Activated T-cell treated with anti-CD3 and anti-CD28 coated beads for 4 hours (primary cell): ENCODE data around the gene C16orf87.
A peak's percentile ranks its signal among the peaks of the same experiment; 100 is the strongest.
"Not testable (repeated sequence)": the region's sequence is repeated elsewhere in the genome, so short reads cannot be mapped to it uniquely, and the experiment has no call there.

Experiments used
- DNase-seq: peaks from one replicate; pipeline ENCODE4 v3.0.0-alpha.2; 2020

The C16orf87 gene

GRCh38 chr16:46797501-46797900 lies 33.5 kb downstream of the C16orf87 start:
- no peak for DNase-seq

DNA sequence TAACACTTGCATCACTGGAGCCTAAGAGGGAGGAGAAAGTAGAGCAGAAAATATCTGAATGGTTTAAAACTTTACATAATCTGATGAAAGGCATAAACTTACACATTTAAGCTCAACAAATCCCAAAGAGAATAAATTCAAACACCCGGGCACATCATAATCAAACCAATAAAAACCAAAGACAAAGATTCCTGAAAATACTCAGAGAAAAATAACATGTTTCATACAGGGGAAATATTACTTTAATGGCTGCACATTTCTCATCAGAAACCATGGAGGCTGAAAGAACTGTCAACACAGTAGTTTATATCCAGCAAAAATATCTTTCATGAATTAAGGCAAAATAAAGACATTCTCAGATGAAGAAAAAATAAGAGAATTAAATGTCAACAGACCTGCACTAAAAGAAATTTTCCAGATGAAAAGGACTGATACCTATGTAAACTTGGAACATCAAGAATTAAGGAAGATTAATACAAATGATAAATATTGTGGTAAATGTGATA lies 34.2 kb downstream of the C16orf87 start:
- no peak for DNase-seq

DNA sequence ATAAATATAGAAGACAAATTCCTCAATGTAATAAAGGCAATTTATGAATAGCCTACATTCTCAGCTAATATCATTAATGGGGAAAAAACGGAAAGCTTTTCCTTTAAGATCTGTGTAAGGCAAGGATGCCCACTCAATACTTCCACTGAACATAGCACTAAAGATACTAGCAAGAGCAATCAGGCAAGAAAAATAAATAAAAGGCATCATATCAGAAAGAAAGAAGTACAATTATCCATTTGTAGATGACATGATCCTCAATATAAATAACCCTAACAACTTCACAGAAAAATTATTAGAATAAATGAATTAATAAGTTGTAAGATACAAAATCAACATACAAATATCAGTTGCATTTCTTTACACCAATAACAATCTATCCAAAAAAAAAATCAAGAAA lies 37.1 kb downstream of the C16orf87 start:
- DNase-seq: no peak

GRCh38 chr16:46790599-46791270 lies 40.2 kb downstream of the C16orf87 start:
- no peak for DNase-seq

- DNase-seq: peak; percentile 70
Observed at GRCh38 chr16:46789499-46790414, 41.2 kb downstream of the C16orf87 start.

DNA sequence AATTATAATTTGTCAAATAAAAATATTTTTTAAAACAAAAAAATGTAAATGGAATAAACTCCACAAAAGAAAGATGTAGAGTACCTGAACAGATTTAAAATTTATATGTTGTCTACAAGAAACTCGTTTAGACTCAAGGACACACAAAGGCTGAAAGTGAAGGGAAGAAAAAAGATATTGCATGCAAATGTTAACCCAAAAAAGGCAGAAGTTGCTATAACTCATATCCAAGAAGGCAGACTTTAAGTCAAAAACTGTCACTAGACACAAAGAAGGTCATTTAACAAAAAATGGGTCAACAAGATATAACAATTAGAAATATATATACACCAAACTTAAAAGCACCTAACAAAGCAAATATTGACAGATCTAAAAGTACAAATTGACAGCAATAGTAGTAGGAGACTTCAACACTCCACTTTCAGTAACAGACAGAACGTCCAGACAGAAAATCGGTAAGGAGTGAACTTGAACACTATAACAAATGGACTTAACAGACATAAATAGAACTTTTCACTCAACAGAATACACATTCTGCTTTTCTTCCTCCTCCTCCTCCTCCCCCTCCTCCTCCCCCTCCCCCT lies 42.0 kb downstream of the C16orf87 start:
- DNase-seq: no peak

DNA sequence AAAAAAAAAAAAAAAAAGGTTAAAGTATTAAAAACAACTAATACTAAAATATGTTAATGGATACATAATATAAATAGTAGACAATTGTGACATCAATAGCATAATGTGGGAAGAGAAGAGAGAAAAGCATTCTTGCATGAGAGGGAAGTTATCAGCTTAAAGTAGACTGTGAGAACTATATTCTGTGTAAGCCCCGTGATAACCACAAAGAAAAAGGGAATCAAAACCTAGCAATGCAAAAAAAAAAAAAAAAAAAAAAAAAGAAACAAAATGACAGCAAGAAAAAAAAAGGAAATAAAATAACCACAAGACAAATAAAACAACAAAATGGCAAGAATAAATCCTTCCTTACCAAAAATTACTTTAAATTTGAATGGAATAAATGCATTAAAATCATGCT lies 43.1 kb downstream of the C16orf87 start:
- DNase-seq: no peak

DNA sequence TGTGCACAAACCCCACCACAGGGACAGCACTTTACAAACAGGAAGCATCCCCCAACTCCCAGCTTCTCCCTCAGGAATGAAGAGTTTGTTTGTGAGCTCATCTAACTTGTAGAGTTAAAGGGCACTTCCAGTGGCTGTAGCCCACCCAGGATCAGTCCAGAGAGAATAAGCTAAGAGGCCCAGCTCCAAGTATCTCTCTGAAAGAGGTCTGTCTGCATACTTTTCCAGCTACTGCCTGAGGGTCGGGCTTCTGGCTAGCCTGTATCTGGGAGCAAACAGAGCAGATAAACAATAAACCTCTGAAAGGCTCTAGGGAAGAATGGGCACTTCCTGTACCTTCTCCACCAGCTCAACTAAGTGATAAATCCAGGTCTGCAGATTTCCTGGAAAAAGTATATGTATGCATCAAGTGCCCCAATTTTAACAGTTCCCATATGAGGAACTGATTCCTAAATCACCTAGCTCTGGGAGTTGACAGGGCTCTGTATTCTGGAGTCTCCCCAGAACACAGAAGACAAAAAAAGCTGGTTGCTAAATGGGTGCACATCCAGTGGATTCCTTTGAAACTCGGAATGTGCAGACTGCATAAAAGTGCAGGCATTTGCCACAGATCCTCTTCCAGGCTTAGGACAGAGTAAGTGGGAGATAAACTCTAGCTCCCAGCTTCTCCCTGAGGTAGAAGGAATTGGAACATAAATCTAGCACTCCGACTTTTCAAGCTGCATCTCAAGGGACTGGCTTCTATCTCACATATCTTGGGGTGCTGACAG lies 45.7 kb downstream of the C16orf87 start:
- DNase-seq: no peak

GRCh38 chr16:46784569-46784968 lies 46.4 kb downstream of the C16orf87 start:
- not testable (repeated sequence) for DNase-seq

DNA sequence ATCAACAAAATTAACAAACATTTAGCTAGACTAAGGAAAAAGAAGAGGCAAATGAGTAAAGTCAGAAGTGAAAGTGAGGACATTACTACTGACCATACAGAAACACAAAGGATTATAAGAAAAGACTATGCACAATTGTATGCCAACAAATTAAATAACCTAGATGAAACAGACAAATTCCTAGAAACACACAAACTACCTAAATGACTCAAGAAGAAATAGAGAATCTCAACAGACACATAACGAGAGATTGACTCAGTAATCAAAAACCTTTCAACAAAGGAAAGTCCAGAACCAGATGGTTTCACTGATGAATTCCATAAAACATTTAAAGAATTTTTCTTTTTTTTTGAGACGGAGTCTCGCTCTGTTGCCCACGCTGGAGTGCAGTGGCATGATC lies 47.2 kb downstream of the C16orf87 start:
- no peak for DNase-seq

GRCh38 chr16:46782320-46782719 lies 48.7 kb downstream of the C16orf87 start:
- no peak for DNase-seq

DNA sequence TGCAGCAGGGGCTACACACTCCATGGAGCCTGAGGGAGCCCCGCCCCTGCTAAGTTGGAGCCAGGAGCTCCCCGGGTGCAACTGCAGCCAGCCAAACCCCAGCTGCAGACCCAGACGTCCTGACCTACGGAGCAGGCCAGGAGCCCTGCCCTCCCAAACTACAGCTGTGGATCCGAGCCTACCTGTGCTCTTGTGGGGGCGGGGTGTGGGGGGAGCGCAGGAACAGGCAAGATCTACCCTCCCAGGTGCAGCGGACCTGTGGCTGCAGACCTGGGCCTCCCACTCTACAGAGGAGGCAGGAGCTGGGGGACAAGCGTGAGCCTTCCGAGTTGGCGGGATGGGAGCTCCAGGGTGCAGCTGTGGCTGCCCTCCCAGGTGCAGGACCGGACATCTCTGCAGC lies 53.2 kb downstream of the C16orf87 start:
- no peak for DNase-seq

DNA sequence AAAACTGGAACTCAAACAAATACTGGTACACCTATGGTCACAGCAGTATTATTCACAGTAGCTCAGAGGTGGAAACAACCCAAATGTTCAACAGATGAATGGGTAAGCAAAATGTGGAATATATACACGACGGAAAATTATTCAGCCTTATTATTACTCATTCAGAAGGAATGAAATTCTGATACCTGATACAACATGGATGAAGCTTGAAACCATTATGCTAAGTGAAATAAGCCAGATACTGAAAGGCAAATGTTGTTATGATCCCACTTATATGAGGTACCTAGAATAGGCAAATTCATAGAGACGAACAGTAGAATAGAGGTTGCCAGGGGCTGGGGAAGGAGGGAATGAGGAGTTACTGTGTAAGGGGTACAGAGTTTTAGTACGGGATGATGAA lies 55.8 kb downstream of the C16orf87 start:
- no peak for DNase-seq

DNA sequence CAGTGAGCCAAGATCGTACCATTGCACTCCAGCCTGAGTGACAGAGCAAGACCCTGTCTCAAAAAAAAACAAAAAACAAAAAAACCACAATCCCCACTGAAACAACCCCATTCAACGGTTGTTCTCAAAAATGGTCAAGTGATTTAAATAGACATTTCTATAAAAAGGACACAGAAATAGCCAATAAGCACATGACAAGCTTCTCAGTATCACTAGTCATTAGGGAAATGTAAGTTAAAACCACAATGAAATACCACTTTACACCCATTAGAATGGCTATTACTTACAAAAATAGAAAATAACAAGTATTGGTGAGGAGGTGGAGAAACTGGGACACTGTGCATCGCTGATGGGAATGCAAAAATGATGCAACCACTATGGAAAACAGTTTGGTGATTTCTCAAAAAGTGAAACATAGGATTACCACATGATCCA lies 56.2 kb downstream of the C16orf87 start:
- no peak for DNase-seq

DNA sequence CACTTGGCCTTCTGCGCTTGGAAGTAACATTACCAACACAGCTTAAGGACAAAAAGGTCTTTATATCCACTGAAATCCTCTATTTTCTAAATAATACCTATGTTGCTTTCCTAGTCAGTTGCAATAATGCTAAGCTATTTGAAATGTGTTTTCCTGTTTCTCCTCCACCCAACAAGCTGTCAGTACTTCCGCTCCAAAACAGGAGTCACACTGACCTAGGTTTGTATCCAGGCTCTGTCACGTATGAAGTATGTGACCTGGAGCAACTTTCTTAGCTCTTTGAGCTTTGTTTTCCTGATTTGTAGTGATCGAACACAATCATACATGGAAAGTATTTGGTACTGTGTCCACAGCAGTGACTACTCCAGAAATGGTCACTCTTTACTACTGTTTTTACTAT lies 58.5 kb downstream of the C16orf87 start:
- no peak for DNase-seq

DNA sequence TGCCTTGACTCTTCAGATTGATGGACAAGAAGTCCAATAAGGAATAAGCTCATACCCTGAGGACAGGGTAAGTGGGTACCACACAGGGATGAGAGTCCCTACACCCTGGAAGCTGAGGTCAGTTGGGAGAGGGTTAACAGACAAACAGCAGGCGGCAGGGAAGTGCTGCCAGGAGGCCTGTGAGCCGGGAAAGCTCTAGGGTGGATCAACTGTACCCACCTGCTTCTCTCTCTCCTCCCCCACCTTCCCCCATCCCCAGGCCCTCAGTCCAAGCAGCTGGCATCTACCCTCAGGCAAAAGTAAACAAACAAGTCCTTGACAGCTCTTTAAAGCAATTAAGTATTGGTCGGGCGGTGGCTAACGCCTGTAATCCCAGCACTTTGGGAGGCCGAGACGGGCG lies 62.2 kb downstream of the C16orf87 start:
- no peak for DNase-seq

- DNase-seq: no peak
Observed at GRCh38 chr16:46765050-46765449, 65.9 kb downstream of the C16orf87 start.

GRCh38 chr16:46763147-46763546 lies 67.8 kb downstream of the C16orf87 start:
- DNase-seq: no peak

- DNase-seq: no peak
Observed at GRCh38 chr16:46762583-46762982, 68.4 kb downstream of the C16orf87 start.

DNA sequence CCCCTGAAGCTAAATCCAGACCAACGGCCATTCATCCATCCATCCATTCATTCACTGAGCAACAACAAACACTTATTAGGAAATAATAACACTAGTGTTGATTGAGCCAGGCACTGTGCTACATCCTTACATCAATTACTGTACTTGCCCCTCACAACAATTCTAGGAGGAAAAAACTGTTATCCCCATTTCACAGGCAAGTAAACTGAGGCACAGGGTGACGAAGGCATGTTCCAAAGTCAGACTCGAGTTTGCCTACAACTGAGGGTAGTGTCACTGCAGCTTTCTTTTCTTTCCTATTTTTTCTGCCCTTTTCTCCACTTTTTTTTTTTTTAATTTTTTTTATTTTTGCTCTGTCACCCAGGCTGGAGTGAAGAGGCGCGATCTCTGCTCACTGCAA lies 71.7 kb downstream of the C16orf87 start:
- DNase-seq: no peak

DNA sequence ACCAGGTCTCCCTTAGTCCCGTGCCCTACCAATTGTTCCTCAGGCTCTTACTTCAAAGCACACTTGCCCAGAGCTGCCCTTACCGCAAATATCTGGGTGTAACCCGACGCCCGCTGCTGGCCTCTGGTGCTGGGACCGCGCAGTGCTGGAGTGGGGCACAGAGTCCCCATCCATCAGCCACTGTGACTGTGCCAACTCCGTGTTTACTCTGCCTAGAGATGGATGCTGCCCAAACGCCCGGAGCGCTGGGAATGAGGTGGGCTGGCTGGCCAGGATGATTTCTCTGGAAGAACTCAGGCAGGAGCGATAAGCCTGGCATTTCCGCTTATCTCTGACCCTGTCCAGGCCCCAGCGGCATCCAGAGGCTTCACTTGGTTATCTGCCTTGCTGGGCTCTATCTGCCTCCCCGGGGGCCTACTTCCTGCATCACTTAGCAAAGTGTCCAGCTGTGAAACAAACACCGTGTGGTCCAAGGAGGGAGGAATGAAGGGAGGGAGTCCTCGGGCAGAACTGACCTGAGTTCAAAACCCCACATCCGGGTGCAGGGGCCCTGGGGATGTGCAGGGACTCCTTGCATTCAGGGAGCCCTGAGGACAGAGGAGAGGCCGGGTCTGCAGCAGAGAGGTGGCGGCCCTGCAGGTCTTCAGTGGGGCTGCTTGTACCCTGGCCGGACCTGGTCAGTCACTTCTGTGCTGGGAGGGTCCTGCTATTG lies 73.5 kb downstream of the C16orf87 start:
- no peak for DNase-seq

GRCh38 chr16:46756772-46757171 lies 74.2 kb downstream of the C16orf87 start:
- DNase-seq: no peak
